Keratinocyte (primary cell): ENCODE results near the gene PMF1. TPM values are rescaled to one million over a fixed set of nuclear protein-coding genes. Genes with fewer than 3 reads are reported as not detected.

Experiments
- DNase-seq: peaks from one replicate; pipeline ENCODE4 v3.0.0-alpha.2; 2011; ENCODE audit warnings: low read depth, missing footprints, low spot score
- FAIRE-seq: peaks from 2 replicates; lab custom pipeline; 2011; peaks lifted over from hg19 to GRCh38; lab: Jason Lieb, UNC
- H2AFZ ChIP-seq: 2 replicates; pipeline ENCODE4 v1.6.0; 2012; ENCODE audit warnings: low read length, control low read depth, inconsistent platforms; ENCODE audit not compliant: control insufficient read depth
- H3K27ac ChIP-seq: 2 replicates; pipeline ENCODE4 v1.5.1; 2011; ENCODE audit warnings: low read length; ENCODE audit not compliant: control insufficient read depth, insufficient read depth
- H3K27me3 ChIP-seq: 3 replicates; pipeline ENCODE4 v1.6.0; 2011; ENCODE audit warnings: low read length; ENCODE audit not compliant: control insufficient read depth, insufficient read depth; ENCODE audit errors: extremely low read depth
- H3K36me3 ChIP-seq, 2 experiments: 2 replicates in 1 of 2; 3 replicates in 1 of 2; pipeline ENCODE4 v1.5.1; 2011; ENCODE audit warnings: low read length in 2 of 2, mild to moderate bottlenecking in 1 of 2; ENCODE audit not compliant: control insufficient read depth in 2 of 2, insufficient read depth in 2 of 2; ENCODE audit errors: extremely low read depth in 1 of 2
- H3K4me1 ChIP-seq: 3 replicates; pipeline ENCODE4 v1.5.1; 2011; ENCODE audit warnings: low read length; ENCODE audit not compliant: control insufficient read depth, insufficient read depth; ENCODE audit errors: extremely low read depth
- H3K4me2 ChIP-seq: 3 replicates; pipeline ENCODE4 v1.6.0; 2011; ENCODE audit warnings: low read depth, low read length; ENCODE audit not compliant: control insufficient read depth, insufficient read depth; ENCODE audit errors: extremely low read depth
- H3K4me3 ChIP-seq, 3 experiments: fragments of 200-600 bp in 1 of 3; sonication (generic) in 1 of 3; 2 replicates in 2 of 3; 3 replicates in 1 of 3; pipeline ENCODE4 v1.5.1; 2011 to 2016; ENCODE audit warnings: low read length in 3 of 3, mild to moderate bottlenecking in 3 of 3, control low read depth in 2 of 3, inconsistent platforms in 1 of 3, low read depth in 1 of 3, mixed read lengths in 1 of 3, mixed run types in 1 of 3, moderate library complexity in 1 of 3; ENCODE audit not compliant: control insufficient read depth in 2 of 3, insufficient read depth in 2 of 3; ENCODE audit errors: extremely low read depth in 1 of 3
- H3K79me2 ChIP-seq: 2 replicates; pipeline ENCODE4 v1.6.0; 2012; ENCODE audit warnings: low read length; ENCODE audit not compliant: control insufficient read depth, insufficient read depth
- H3K9ac ChIP-seq: 3 replicates; pipeline ENCODE4 v1.6.0; 2011; ENCODE audit warnings: low read length; ENCODE audit not compliant: control insufficient read depth, insufficient read depth; ENCODE audit errors: extremely low read depth
- H3K9me1 ChIP-seq: 3 replicates; pipeline ENCODE4 v1.6.0; 2011; ENCODE audit warnings: low read length; ENCODE audit not compliant: control insufficient read depth, insufficient read depth; ENCODE audit errors: extremely low read depth
- H3K9me3 ChIP-seq: 2 replicates; pipeline ENCODE4 v1.5.1; 2012; ENCODE audit warnings: low read depth, low read length; ENCODE audit not compliant: control insufficient read depth
- H4K20me1 ChIP-seq: 3 replicates; pipeline ENCODE4 v1.6.0; 2011; ENCODE audit warnings: low read length; ENCODE audit not compliant: control insufficient read depth, insufficient read depth; ENCODE audit errors: extremely low read depth
- EZH2 ChIP-seq: IDR thresholded peaks from one replicate; pipeline ENCODE4 v1.6.1; 2012; ENCODE audit warnings: inconsistent platforms, mild to moderate bottlenecking, low read length, moderate library complexity
- dilution Hi-C: fragments of 300-500 bp; cut with MboI; formaldehyde crosslinking; loops from one replicate; pipeline ENCODE4 v1.7.0; 2020; ENCODE audit warnings: low sequenced_read_pairs; ENCODE audit not compliant: extremely low pct_ligation_motif_present
- polyA plus RNA-seq, 5 experiments: library from polyadenylated mRNA; depleted of rRNA in 3 of 5; stranded (reverse) in 3 of 5; stranded (forward) in 1 of 5; unstranded in 1 of 5; fragments of >200 nt; gene quantifications; 1 replicate in 1 of 5; 2 replicates in 3 of 5; 3 replicates in 1 of 5; pipeline versions ENCODE4 v1.2.1 to v1.2.3, GENCODE V29; 2011 to 2012; ENCODE audit warnings: missing spikeins in 2 of 5, low read depth in 1 of 5, low replicate concordance in 1 of 5
- TF ChIP-seq, protein P1 (sequence below), 3 experiments: IDR thresholded peaks in 1 of 3; conservative IDR thresholded peaks in 1 of 3; optimal IDR thresholded peaks in 1 of 3; 2 replicates in 2 of 3; 3 replicates in 1 of 3; pipeline versions ENCODE3 to v1.5.1; 2011; ENCODE audit warnings: low read length in 3 of 3, mild to moderate bottlenecking in 3 of 3, moderate library complexity in 2 of 3, control low read depth in 1 of 3, inconsistent platforms in 1 of 3; ENCODE audit not compliant: insufficient read depth in 2 of 3; ENCODE audit errors: extremely low read depth in 1 of 3

The PMF1 gene
- polyA plus RNA-seq, 1 donor (not counting 4 experiments of a cell fraction or from before 2014, with no cell fraction given): 41.0 TPM

DNA sequence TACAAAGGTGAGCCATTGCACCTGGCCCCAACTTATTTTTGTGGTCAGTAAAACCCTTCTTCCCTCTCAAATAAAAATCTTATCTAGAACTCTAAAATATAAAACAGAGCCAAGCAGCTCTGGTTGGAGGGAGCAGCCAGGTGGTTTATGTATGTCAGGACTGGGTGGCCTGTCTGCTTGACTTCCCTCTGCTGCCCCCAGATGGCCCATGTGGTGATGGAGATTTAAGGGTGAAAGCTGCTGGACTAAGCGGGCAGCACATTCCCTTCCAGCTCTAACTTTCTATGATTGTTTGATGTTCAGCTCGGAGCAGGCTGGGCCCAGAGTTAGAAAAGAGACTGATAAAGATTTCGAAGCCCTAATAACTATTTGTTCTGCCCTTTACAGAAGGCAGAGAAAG lies 47.0 kb downstream of the PMF1 start:
- Histone ChIP-seq H2AFZ (no peak overlapping the region), H3K4me2 (no peak overlapping the region), H4K20me1 (peaks cover 12% of the 10 kb centered on the region), H3K79me2 (no peaks in the 10 kb centered on the region), H3K36me3 (peaks cover 29 to 71% of the 10 kb centered on the region in 2 experiments), H3K9me1 (peaks cover 5% of the 10 kb centered on the region), H3K4me3 (no peak overlapping the region), H3K27ac (no peak overlapping the region), H3K4me1 (peaks cover 65% of the 10 kb centered on the region), H3K27me3 (no peaks in the 10 kb centered on the region), H3K9ac (no peak overlapping the region), H3K9me3 (no peaks in the 10 kb centered on the region)
- FAIRE-seq (no peak), DNase-seq (no peak)
- TF ChIP-seq, protein P1, sequence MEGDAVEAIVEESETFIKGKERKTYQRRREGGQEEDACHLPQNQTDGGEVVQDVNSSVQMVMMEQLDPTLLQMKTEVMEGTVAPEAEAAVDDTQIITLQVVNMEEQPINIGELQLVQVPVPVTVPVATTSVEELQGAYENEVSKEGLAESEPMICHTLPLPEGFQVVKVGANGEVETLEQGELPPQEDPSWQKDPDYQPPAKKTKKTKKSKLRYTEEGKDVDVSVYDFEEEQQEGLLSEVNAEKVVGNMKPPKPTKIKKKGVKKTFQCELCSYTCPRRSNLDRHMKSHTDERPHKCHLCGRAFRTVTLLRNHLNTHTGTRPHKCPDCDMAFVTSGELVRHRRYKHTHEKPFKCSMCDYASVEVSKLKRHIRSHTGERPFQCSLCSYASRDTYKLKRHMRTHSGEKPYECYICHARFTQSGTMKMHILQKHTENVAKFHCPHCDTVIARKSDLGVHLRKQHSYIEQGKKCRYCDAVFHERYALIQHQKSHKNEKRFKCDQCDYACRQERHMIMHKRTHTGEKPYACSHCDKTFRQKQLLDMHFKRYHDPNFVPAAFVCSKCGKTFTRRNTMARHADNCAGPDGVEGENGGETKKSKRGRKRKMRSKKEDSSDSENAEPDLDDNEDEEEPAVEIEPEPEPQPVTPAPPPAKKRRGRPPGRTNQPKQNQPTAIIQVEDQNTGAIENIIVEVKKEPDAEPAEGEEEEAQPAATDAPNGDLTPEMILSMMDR (optimal IDR thresholded peaks at IDR 0.05 in 1 of 3, IDR thresholded peaks at IDR 0.05 in 1 of 3, conservative IDR thresholded peaks at IDR 0.05 in 1 of 3; ENCODE audit: extremely low read depth in 1 of 3, insufficient read depth in 2 of 3, low read length in 3 of 3): peak in 1 of 3 experiments; percentile 38
- TF ChIP-seq EZH2: no peak
- dilution Hi-C loops: no loop called here

DNA sequence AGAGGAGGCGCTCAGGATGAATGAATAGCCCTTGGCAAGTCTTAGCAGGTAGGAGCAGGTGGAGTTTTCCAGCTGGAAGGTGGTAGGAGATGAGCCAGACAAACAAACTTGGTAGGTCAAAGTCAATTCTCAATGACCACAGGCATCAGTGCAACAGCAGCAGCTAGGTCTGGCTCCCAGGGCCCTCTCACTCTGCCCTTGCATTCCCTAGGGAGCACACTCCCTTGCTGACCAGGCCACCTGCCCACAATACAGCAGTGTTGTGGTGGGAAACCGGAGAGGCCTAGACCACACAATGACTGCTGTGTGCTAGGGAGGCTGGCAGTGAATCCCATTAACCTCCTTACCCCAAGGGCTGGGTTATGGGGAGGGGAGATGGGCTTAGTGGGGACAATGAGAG lies 48.1 kb downstream of the PMF1 start:
- Histone ChIP-seq H3K9me3 (no peaks in the 10 kb centered on the region), H4K20me1 (peaks cover 12% of the 10 kb centered on the region), H3K9me1 (peaks cover 5% of the 10 kb centered on the region), H3K4me2 (peak overlapping the region; percentile 27), H2AFZ (no peak overlapping the region), H3K27me3 (no peaks in the 10 kb centered on the region), H3K4me1 (peaks cover 65% of the 10 kb centered on the region), H3K27ac (peak overlapping the region; percentile 31), H3K79me2 (no peaks in the 10 kb centered on the region), H3K36me3 (peaks cover 36 to 76% of the 10 kb centered on the region in 2 experiments), H3K9ac (no peak overlapping the region), H3K4me3 (no peak overlapping the region)
- dilution Hi-C loops: no loop called here
- TF ChIP-seq, protein P1 (optimal IDR thresholded peaks at IDR 0.05 in 1 of 3, IDR thresholded peaks at IDR 0.05 in 1 of 3, conservative IDR thresholded peaks at IDR 0.05 in 1 of 3; ENCODE audit: extremely low read depth in 1 of 3, insufficient read depth in 2 of 3, low read length in 3 of 3): no peak
- TF ChIP-seq EZH2: no peak
- FAIRE-seq: no peak
- DNase-seq: no peak
